ENCODE data around the gene MAN1C1. TPM values are rescaled to one million over a fixed set of nuclear protein-coding genes. Genes with fewer than 3 reads are reported as not detected.

The MAN1C1 gene
- total and polyA plus RNA-seq, 9 donors = 5.2 to 17.4 (median 12.2) TPM

GRCh38 chr1:25825605-25826004 lies 209.0 kb downstream of the MAN1C1 start:
- WGBS (ENCODE audit: insufficient coverage) = no CpG with 5 or more reads among the region's 2 CpGs
- no peak overlapping the region for H3K27ac ChIP-seq (ENCODE audit: low read length)
- DNase-seq = no peak
- no peaks in the 10 kb centered on the region for H3K27me3 ChIP-seq (ENCODE audit: control insufficient read depth, insufficient read depth, low read length)
- H3K9me3 ChIP-seq (replicated peaks; ENCODE audit: control insufficient read depth, low read depth, low read length) = no peaks in the 10 kb centered on the region
- H3K36me3 ChIP-seq (ENCODE audit: control insufficient read depth, insufficient read depth, low read length) = peaks cover 54% of the 10 kb centered on the region
- peaks cover 15% of the 10 kb centered on the region for H3K4me1 ChIP-seq (ENCODE audit: control insufficient read depth, insufficient read depth, low read length)
- H3K4me3 ChIP-seq (ENCODE audit: low read length) = no peak overlapping the region

GRCh38 chr1:25826571-25826970 lies 210.0 kb downstream of the MAN1C1 start:
- Histone ChIP-seq H3K9me3 (replicated peaks; ENCODE audit: control insufficient read depth, low read depth, low read length) (no peaks in the 10 kb centered on the region), H3K27me3 (ENCODE audit: control insufficient read depth, insufficient read depth, low read length) (no peaks in the 10 kb centered on the region), H3K4me1 (ENCODE audit: control insufficient read depth, insufficient read depth, low read length) (peaks cover 5% of the 10 kb centered on the region), H3K4me3 (ENCODE audit: low read length) (no peak overlapping the region), H3K27ac (ENCODE audit: low read length) (no peak overlapping the region), H3K36me3 (ENCODE audit: control insufficient read depth, insufficient read depth, low read length) (peaks cover 64% of the 10 kb centered on the region)
- 97% methylated on average over 9 of the region's 10 CpGs for WGBS (ENCODE audit: insufficient coverage)
- DNase-seq = no peak

GRCh38 chr1:25828491-25828890 lies 211.9 kb downstream of the MAN1C1 start:
- H3K4me3 ChIP-seq (ENCODE audit: low read length) = no peak overlapping the region
- H3K36me3 ChIP-seq (ENCODE audit: control insufficient read depth, insufficient read depth, low read length) = peaks cover 78% of the 10 kb centered on the region
- no peak overlapping the region for H3K27ac ChIP-seq (ENCODE audit: low read length)
- DNase-seq = no peak
- no peaks in the 10 kb centered on the region for H3K9me3 ChIP-seq (replicated peaks; ENCODE audit: control insufficient read depth, low read depth, low read length)
- no peaks in the 10 kb centered on the region for H3K4me1 ChIP-seq (ENCODE audit: control insufficient read depth, insufficient read depth, low read length)
- no peaks in the 10 kb centered on the region for H3K27me3 ChIP-seq (ENCODE audit: control insufficient read depth, insufficient read depth, low read length)
- no CpG with 5 or more reads among the region's 3 CpGs for WGBS (ENCODE audit: insufficient coverage)

- no peak overlapping the region for H3K4me3 ChIP-seq (ENCODE audit: low read length)
- no peak for DNase-seq
- no peaks in the 10 kb centered on the region for H3K4me1 ChIP-seq (ENCODE audit: control insufficient read depth, insufficient read depth, low read length)
- no peaks in the 10 kb centered on the region for H3K27me3 ChIP-seq (ENCODE audit: control insufficient read depth, insufficient read depth, low read length)
- H3K27ac ChIP-seq (ENCODE audit: low read length) = no peak overlapping the region
- H3K36me3 ChIP-seq (ENCODE audit: control insufficient read depth, insufficient read depth, low read length) = peaks cover 80% of the 10 kb centered on the region
- 83% methylated on average over 1 of the region's 1 CpG for WGBS (ENCODE audit: insufficient coverage)
- no peaks in the 10 kb centered on the region for H3K9me3 ChIP-seq (replicated peaks; ENCODE audit: control insufficient read depth, low read depth, low read length)
These were observed 212.5 kb downstream of the MAN1C1 start for GRCh38 chr1:25829046-25829445.

- no peaks in the 10 kb centered on the region for H3K9me3 ChIP-seq (replicated peaks; ENCODE audit: control insufficient read depth, low read depth, low read length)
- no peak overlapping the region for H3K27ac ChIP-seq (ENCODE audit: low read length)
- DNase-seq = no peak
- H3K4me1 ChIP-seq (ENCODE audit: control insufficient read depth, insufficient read depth, low read length) = no peaks in the 10 kb centered on the region
- no peaks in the 10 kb centered on the region for H3K27me3 ChIP-seq (ENCODE audit: control insufficient read depth, insufficient read depth, low read length)
- no CpG with 5 or more reads among the region's 5 CpGs for WGBS (ENCODE audit: insufficient coverage)
- no peak overlapping the region for H3K4me3 ChIP-seq (ENCODE audit: low read length)
- H3K36me3 ChIP-seq (ENCODE audit: control insufficient read depth, insufficient read depth, low read length) = peaks cover 82% of the 10 kb centered on the region
These were observed 215.1 kb downstream of the MAN1C1 start for GRCh38 chr1:25831569-25832196.

GRCh38 chr1:25832336-25833037 lies 215.9 kb downstream of the MAN1C1 start:
- Histone ChIP-seq H3K4me1 (ENCODE audit: control insufficient read depth, insufficient read depth, low read length) (no peaks in the 10 kb centered on the region), H3K4me3 (ENCODE audit: low read length) (no peak overlapping the region), H3K36me3 (ENCODE audit: control insufficient read depth, insufficient read depth, low read length) (peaks cover 75% of the 10 kb centered on the region), H3K27ac (ENCODE audit: low read length) (no peak overlapping the region), H3K9me3 (replicated peaks; ENCODE audit: control insufficient read depth, low read depth, low read length) (no peaks in the 10 kb centered on the region), H3K27me3 (ENCODE audit: control insufficient read depth, insufficient read depth, low read length) (no peaks in the 10 kb centered on the region)
- no CpG with 5 or more reads among the region's 6 CpGs for WGBS (ENCODE audit: insufficient coverage)
- DNase-seq = no peak

GRCh38 chr1:25833158-25833557 lies 216.6 kb downstream of the MAN1C1 start:
- Histone ChIP-seq H3K27me3 (ENCODE audit: control insufficient read depth, insufficient read depth, low read length) (no peaks in the 10 kb centered on the region), H3K36me3 (ENCODE audit: control insufficient read depth, insufficient read depth, low read length) (peaks cover 68% of the 10 kb centered on the region), H3K9me3 (replicated peaks; ENCODE audit: control insufficient read depth, low read depth, low read length) (no peaks in the 10 kb centered on the region), H3K27ac (ENCODE audit: low read length) (no peak overlapping the region), H3K4me3 (ENCODE audit: low read length) (no peak overlapping the region), H3K4me1 (ENCODE audit: control insufficient read depth, insufficient read depth, low read length) (no peaks in the 10 kb centered on the region)
- 100% methylated on average over 1 of the region's 5 CpGs for WGBS (ENCODE audit: insufficient coverage)
- no peak for DNase-seq

Other genes starting within 250 kb of the MAN1C1 start
- 0.44 TPM for gene RHCE, start 196.0 kb upstream of the MAN1C1 start, total RNA-seq
- gene RHCE, start 196.0 kb upstream of the MAN1C1 start, polyA plus RNA-seq (ENCODE audit: insufficient read depth in 1 of 8, insufficient read length in 8 of 8, low replicate concordance in 1 of 8) = 1 to 10 TPM in 7 of 8 donors, under 1 TPM in 1; 0.83 to 2.4 (median 1.4) TPM
- 17.0 TPM for gene MACO1, start 185.9 kb upstream of the MAN1C1 start, total RNA-seq
- gene MACO1, start 185.9 kb upstream of the MAN1C1 start, polyA plus RNA-seq (ENCODE audit: insufficient read depth in 1 of 8, insufficient read length in 8 of 8, low replicate concordance in 1 of 8) = 10 to 100 TPM; 15.6 to 19.4 (median 17.5) TPM
- gene LDLRAP1, start 73.2 kb upstream of the MAN1C1 start, total RNA-seq = 7.0 TPM
- gene LDLRAP1, start 73.2 kb upstream of the MAN1C1 start, polyA plus RNA-seq (ENCODE audit: insufficient read depth in 1 of 8, insufficient read length in 8 of 8, low replicate concordance in 1 of 8) = 10 to 100 TPM; 12.5 to 17.3 (median 14.1) TPM
- gene SELENON, start 183.4 kb downstream of the MAN1C1 start, total RNA-seq = 23.1 TPM
- gene SELENON, start 183.4 kb downstream of the MAN1C1 start, polyA plus RNA-seq (ENCODE audit: insufficient read depth in 1 of 8, insufficient read length in 8 of 8, low replicate concordance in 1 of 8) = 10 to 100 TPM; 47.9 to 88.0 (median 65.1) TPM
- 53.2 TPM for gene MTFR1L, start 203.2 kb downstream of the MAN1C1 start, total RNA-seq
- 10 to 100 TPM; 58.9 to 76.3 (median 64.1) TPM for gene MTFR1L, start 203.2 kb downstream of the MAN1C1 start, polyA plus RNA-seq (ENCODE audit: insufficient read depth in 1 of 8, insufficient read length in 8 of 8, low replicate concordance in 1 of 8)
- gene AUNIP, start 242.7 kb downstream of the MAN1C1 start, total RNA-seq = 1.1 TPM
- 1 to 10 TPM in 6 of 8 donors, under 1 TPM in 2; 0.76 to 1.8 (median 1.2) TPM for gene AUNIP, start 242.7 kb downstream of the MAN1C1 start, polyA plus RNA-seq (ENCODE audit: insufficient read depth in 1 of 8, insufficient read length in 8 of 8, low replicate concordance in 1 of 8)